Uterus (tissue), 4 donors: ENCODE results near the gene ATP11B. TPM values are rescaled to one million over a fixed set of nuclear protein-coding genes. Genes with fewer than 3 reads are reported as not detected.
A peak's percentile ranks its signal among the peaks of the same experiment; 100 is the strongest.
"Not testable (repeated sequence)": the region's sequence is repeated elsewhere in the genome, so short reads cannot be mapped to it uniquely, and the experiment has no call there.

Experiments used
- DNase-seq, 2 donors: peaks; one replicate each; pipeline ENCODE4 v3.0.0-alpha.2; 2019 to 2020
- H3K27ac ChIP-seq, 2 donors: fragments of 200-600 bp; sonication (generic); 1 replicate in 1 of 2; 2 replicates in 1 of 2; pipeline ENCODE4 v1.5.1; 2016 to 2018
- H3K27me3 ChIP-seq, 2 donors: fragments of 200-600 bp; sonication (generic); one replicate each; pipeline ENCODE4 v1.5.1; 2018 to 2019; ENCODE audit warnings: control low read depth in 1 of 2
- H3K36me3 ChIP-seq, 2 donors: fragments of 200-600 bp; sonication (generic); one replicate each; pipeline ENCODE4 v1.5.1; 2019; ENCODE audit warnings: control low read depth in 1 of 2
- H3K4me1 ChIP-seq, 2 donors: fragments of 200-600 bp; sonication (generic); one replicate each; pipeline ENCODE4 v1.5.1; 2018 to 2019; ENCODE audit warnings: control low read depth in 1 of 2
- H3K4me3 ChIP-seq, 2 donors: fragments of 200-600 bp; sonication (generic); 1 replicate in 1 of 2; 2 replicates in 1 of 2; pipeline ENCODE4 v1.5.1; 2018 to 2019; ENCODE audit warnings: mild to moderate bottlenecking in 1 of 2
- H3K9me3 ChIP-seq, 2 donors: fragments of 200-600 bp; sonication (generic); one replicate each; pipeline ENCODE4 v1.5.1; 2019; ENCODE audit warnings: control low read depth in 1 of 2
- POLR2A ChIP-seq, 2 donors: fragments of 450-650 bp; IDR thresholded peaks; one replicate each; pipeline ENCODE4 v1.6.1; 2016; ENCODE audit warnings: antibody characterized with exemption in 2 of 2, mild to moderate bottlenecking in 1 of 2, moderate library complexity in 1 of 2
- intact Hi-C: fragments of 100-400 bp; cut with DNase I; formaldehyde crosslinking; loops from one replicate; pipeline ENCODE4 v1.15.1; 2023; ENCODE audit warnings: low total_unique reads
- total RNA-seq, 4 donors: library from RNA; depleted of rRNA in 3 of 4; stranded (reverse); fragments of >200 nt in 3 of 4; gene quantifications; one replicate each; pipeline versions ENCODE4 v1.1.0 to v1.2.4, GENCODE V29; 2014 to 2023
- TF ChIP-seq, protein P1 (sequence below), 4 experiments: fragments of 200-600 bp in 2 of 4; fragments of 450-650 bp in 2 of 4; sonication (generic) in 2 of 4; IDR thresholded peaks; one replicate each; pipeline ENCODE4 v1.5.1; 2016 to 2019; ENCODE audit warnings: antibody characterized with exemption in 4 of 4, mild to moderate bottlenecking in 2 of 4, moderate library complexity in 1 of 4
- donor health status: DM: yes; HTN: yes; CAD: no.

The ATP11B gene
- total RNA-seq, 4 donors from 2014 or later, result 53.5 to 136 (median 95.1) TPM

DNA sequence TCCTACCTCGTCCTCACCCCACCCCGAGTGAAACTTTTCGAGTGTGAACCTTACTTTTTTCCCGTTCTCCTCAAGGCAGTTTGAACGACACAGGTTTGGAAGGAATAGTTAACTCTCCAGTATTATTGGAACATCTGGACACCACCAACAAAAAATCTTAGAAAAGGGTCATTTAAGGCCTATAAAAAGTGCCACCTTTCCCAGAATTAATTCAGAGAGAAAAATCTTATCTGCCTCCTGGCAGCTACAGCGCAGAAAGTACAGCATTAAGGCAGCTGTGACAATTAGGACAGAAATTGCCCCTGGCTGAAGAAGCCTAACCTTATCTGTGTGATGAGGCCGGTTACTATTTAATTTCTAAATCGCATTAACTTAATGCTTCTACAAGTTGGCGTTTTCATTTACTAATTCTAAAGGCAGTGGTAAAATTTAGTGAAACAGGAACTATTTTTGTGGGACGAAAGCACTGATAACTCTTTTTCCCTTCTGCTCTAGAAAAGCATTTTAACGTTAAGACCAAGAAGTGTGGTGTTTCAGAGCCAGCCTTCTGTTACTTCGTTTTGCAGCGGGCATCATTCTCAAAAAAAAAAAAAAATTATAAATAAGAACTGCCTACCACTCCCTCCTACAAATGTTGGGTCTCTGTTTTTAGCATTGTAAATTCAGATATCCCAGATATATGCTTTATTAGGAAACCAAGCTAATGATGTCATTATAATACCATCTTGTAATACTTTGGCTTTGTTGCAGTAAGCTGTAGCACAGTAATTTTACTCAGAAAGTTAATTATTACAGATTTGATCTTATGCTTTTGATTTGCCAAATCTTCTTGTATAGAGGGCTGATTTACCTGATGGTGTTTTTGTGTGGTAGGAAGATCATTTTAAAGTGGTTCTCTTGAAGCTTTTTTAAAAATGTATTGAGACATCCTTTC, 1.4 kb downstream of the ATP11B start:
- H3K36me3 ChIP-seq, result no peaks in the 10 kb centered on the region
- no peak for DNase-seq
- no peaks in the 10 kb centered on the region for H3K27me3 ChIP-seq
- peak overlapping the region; percentile 63 to 96 for H3K4me3 ChIP-seq
- intact Hi-C loops, result no loop called here
- no peaks in the 10 kb centered on the region for H3K4me1 ChIP-seq
- peak overlapping the region; percentile 90 to 91 for H3K27ac ChIP-seq
- no peaks in the 10 kb centered on the region for H3K9me3 ChIP-seq
- TF ChIP-seq, protein P1, sequence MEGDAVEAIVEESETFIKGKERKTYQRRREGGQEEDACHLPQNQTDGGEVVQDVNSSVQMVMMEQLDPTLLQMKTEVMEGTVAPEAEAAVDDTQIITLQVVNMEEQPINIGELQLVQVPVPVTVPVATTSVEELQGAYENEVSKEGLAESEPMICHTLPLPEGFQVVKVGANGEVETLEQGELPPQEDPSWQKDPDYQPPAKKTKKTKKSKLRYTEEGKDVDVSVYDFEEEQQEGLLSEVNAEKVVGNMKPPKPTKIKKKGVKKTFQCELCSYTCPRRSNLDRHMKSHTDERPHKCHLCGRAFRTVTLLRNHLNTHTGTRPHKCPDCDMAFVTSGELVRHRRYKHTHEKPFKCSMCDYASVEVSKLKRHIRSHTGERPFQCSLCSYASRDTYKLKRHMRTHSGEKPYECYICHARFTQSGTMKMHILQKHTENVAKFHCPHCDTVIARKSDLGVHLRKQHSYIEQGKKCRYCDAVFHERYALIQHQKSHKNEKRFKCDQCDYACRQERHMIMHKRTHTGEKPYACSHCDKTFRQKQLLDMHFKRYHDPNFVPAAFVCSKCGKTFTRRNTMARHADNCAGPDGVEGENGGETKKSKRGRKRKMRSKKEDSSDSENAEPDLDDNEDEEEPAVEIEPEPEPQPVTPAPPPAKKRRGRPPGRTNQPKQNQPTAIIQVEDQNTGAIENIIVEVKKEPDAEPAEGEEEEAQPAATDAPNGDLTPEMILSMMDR (IDR thresholded peaks at IDR 0.05), result no peak
- no peak for TF ChIP-seq POLR2A (IDR thresholded peaks at IDR 0.05)

GRCh38 chr3:182795389-182795782, 2.1 kb downstream of the ATP11B start:
- DNase-seq, result no peak
- H3K4me1 ChIP-seq, result no peaks in the 10 kb centered on the region
- H3K27me3 ChIP-seq, result no peaks in the 10 kb centered on the region
- no peaks in the 10 kb centered on the region for H3K36me3 ChIP-seq
- H3K27ac ChIP-seq, result no peak overlapping the region
- TF ChIP-seq, protein P1 (IDR thresholded peaks at IDR 0.05), result no peak
- TF ChIP-seq POLR2A (IDR thresholded peaks at IDR 0.05), result no peak
- intact Hi-C loops, result no loop called here
- no peaks in the 10 kb centered on the region for H3K9me3 ChIP-seq
- H3K4me3 ChIP-seq, result peak overlapping the region in 1 of 2 donors; percentile 96

DNA sequence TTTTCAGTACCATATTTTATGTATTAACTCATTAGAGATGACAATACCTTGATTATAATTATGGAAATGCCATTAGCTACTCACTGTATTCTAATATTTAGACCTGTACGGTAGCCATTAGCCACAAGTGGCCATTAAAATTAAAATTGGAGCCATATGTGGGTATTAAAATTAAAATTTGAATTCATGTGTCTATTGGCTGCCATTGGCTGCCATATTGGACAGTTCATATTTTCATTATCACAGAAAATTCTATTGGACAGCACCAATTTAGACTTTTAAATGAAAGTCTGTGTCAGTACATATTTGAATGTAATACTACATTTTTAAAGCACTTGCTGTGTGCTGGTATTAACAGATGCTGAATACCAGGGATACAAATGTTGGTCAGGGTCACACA, 3.0 kb downstream of the ATP11B start:
- Histone ChIP-seq H3K27ac (no peak overlapping the region), H3K4me1 (no peaks in the 10 kb centered on the region), H3K4me3 (no peak overlapping the region), H3K9me3 (no peaks in the 10 kb centered on the region), H3K36me3 (no peaks in the 10 kb centered on the region), H3K27me3 (no peaks in the 10 kb centered on the region)
- DNase-seq, result no peak
- TF ChIP-seq, protein P1 (IDR thresholded peaks at IDR 0.05), result no peak
- TF ChIP-seq POLR2A (IDR thresholded peaks at IDR 0.05), result no peak
- intact Hi-C loops, result no loop called here

- no peaks in the 10 kb centered on the region for H3K27me3 ChIP-seq
- H3K36me3 ChIP-seq, result no peaks in the 10 kb centered on the region
- intact Hi-C loops, result no loop called here
- no peaks in the 10 kb centered on the region for H3K9me3 ChIP-seq
- no peak for DNase-seq
- H3K4me3 ChIP-seq, result no peak overlapping the region
- no peak for TF ChIP-seq POLR2A (IDR thresholded peaks at IDR 0.05)
- TF ChIP-seq, protein P1 (IDR thresholded peaks at IDR 0.05), result no peak
- no peaks in the 10 kb centered on the region for H3K4me1 ChIP-seq
- H3K27ac ChIP-seq, result no peak overlapping the region
Observed at GRCh38 chr3:182797876-182798275, 4.6 kb downstream of the ATP11B start.

DNA sequence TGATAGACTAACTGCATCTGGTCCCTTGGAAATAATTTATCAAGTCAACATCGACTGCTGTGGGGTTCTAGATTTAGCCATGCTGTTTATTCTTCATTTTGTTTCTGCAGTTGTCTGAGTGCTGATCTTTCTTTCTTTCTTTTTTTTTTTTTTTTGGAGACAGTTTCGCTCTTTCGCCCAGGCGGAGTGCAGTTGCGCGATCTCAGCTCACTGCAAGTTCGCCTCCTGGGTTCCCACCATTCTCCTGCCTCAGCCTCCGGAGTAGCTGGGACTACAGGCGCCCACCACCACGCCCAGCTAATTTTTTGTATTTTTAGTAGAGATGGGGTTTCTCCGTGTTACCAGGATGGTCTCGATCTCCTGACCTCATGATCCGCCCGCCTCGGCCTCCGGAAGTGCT, 5.8 kb downstream of the ATP11B start:
- H3K36me3 ChIP-seq, DNase-seq, H3K4me1 ChIP-seq, intact Hi-C loops, H3K9me3 ChIP-seq, H3K27me3 ChIP-seq, H3K4me3 ChIP-seq, H3K27ac ChIP-seq: not testable (repeated sequence)
